Naive thymus-derived CD4-positive, alpha-beta T cell (primary cell): Measurements from ENCODE around the gene UAP1L1. TPM values are rescaled to one million over a fixed set of nuclear protein-coding genes. Genes with fewer than 3 reads are reported as not detected.

ENCODE experiments used
- ATAC-seq: fragments of 150-1000 bp; cut with Tn5 transposase; 2 replicates; pipeline ENCODE4 v1.10.0; 2021; ENCODE audit warnings: mild to moderate bottlenecking, moderate library complexity
- CTCF ChIA-PET: fragments of 350-600 bp; sonication (Branson Sonifier 250); formaldehyde crosslinking; loops from one replicate; lab custom pipeline; 2021; ENCODE audit warnings: antibody characterized with exemption; lab: Charles Lee
- POLR2A ChIA-PET: fragments of 350-600 bp; sonication (Branson Sonifier 250); formaldehyde crosslinking; loops from one replicate; lab custom pipeline; 2021; ENCODE audit warnings: antibody characterized with exemption, inconsistent platforms; lab: Charles Lee
- DNase-seq, 9 donors: peaks; one replicate each; pipeline versions ENCODE4 v3.0.0 to v3.0.0-alpha.2; 2020 to 2022; ENCODE audit warnings: mixed read lengths in 1 of 9
- H3K27ac ChIP-seq: one replicate; pipeline ENCODE4 v1.7.0; 2013; ENCODE audit warnings: mild to moderate bottlenecking, low read depth, low read length, moderate library complexity
- H3K27me3 ChIP-seq, 2 donors: one replicate each; pipeline ENCODE4 v1.7.0; 2013; ENCODE audit warnings: low read length in 2 of 2, mild to moderate bottlenecking in 2 of 2, moderate library complexity in 2 of 2; ENCODE audit not compliant: control insufficient read depth in 2 of 2, insufficient read depth in 2 of 2
- H3K36me3 ChIP-seq, 3 experiments: 1 replicate in 2 of 3; 2 replicates in 1 of 3; pipeline ENCODE4 v1.7.0; 2013; ENCODE audit warnings: low read length in 3 of 3, mild to moderate bottlenecking in 3 of 3, moderate library complexity in 1 of 3; ENCODE audit not compliant: insufficient read depth in 3 of 3, control insufficient read depth in 2 of 3
- H3K4me1 ChIP-seq, 2 donors: one replicate each; pipeline ENCODE4 v1.7.0; 2013; ENCODE audit warnings: low read length in 2 of 2, mild to moderate bottlenecking in 2 of 2, moderate library complexity in 1 of 2; ENCODE audit not compliant: control insufficient read depth in 2 of 2, insufficient read depth in 2 of 2
- H3K4me3 ChIP-seq: 2 replicates; pipeline ENCODE4 v1.7.0; 2013; ENCODE audit warnings: mild to moderate bottlenecking, low read length
- H3K9me3 ChIP-seq, 3 experiments: 1 replicate in 2 of 3; 2 replicates in 1 of 3; pipeline ENCODE4 v1.7.0; 2013; ENCODE audit warnings: low read length in 3 of 3; ENCODE audit not compliant: control insufficient read depth in 2 of 3
- H3K27ac Mint-ChIP-seq, 9 donors: one replicate each; pipeline ENCODE4 v1.8.0; 2020 to 2022; ENCODE audit warnings: mixed read lengths in 9 of 9, mild to moderate bottlenecking in 8 of 9, moderate library complexity in 5 of 9, inconsistent platforms in 2 of 9
- H3K27me3 Mint-ChIP-seq, 5 donors: one replicate each; pipeline ENCODE4 v1.8.0; 2021 to 2022; ENCODE audit warnings: mixed read lengths in 5 of 5, mild to moderate bottlenecking in 1 of 5
- H3K36me3 Mint-ChIP-seq, 5 donors: one replicate each; pipeline ENCODE4 v1.8.0; 2020 to 2022; ENCODE audit warnings: mixed read lengths in 5 of 5, mild to moderate bottlenecking in 3 of 5, inconsistent platforms in 1 of 5
- H3K4me1 Mint-ChIP-seq, 7 donors: one replicate each; pipeline ENCODE4 v1.8.0; 2020 to 2022; ENCODE audit warnings: mixed read lengths in 7 of 7, mild to moderate bottlenecking in 3 of 7, inconsistent platforms in 1 of 7
- H3K4me3 Mint-ChIP-seq, 10 donors: one replicate each; pipeline ENCODE4 v1.8.0; 2020 to 2022; ENCODE audit warnings: mild to moderate bottlenecking in 10 of 10, mixed read lengths in 10 of 10, moderate library complexity in 6 of 10, inconsistent platforms in 2 of 10
- H3K9me3 Mint-ChIP-seq, 11 donors: one replicate each; pipeline ENCODE4 v1.8.0; 2020 to 2022; ENCODE audit warnings: mixed read lengths in 11 of 11, mild to moderate bottlenecking in 4 of 11, inconsistent platforms in 1 of 11, moderate library complexity in 1 of 11
- intact Hi-C, 2 donors: fragments of 100-400 bp; cut with micrococcal nuclease; formaldehyde crosslinking; loops; one replicate each; pipeline ENCODE4 v1.15.1; 2023
- polyA plus RNA-seq, 2 donors: library from polyadenylated mRNA; unstranded; fragments of 300-500 nt; fragmentation: Illumina TruSeq; gene quantifications; one replicate each; pipeline ENCODE4 v1.2.3, GENCODE V29; 2021
- total RNA-seq, 6 experiments: library from RNA in 5 of 6; stranded (reverse) in 5 of 6; gene quantifications; 1 replicate in 5 of 6; 2 replicates in 1 of 6; pipeline ENCODE4 v1.2.3 and lab custom pipeline; 2021 to 2026

The UAP1L1 gene
- total and polyA plus RNA-seq, 7 experiments from 2014 or later: 0.71 to 27.6 (median 14.9) TPM

- ATAC-seq (no peak), DNase-seq (no peak)
- H3K4me3 ChIP-seq: no peak overlapping the region
- intact Hi-C loops: no loop called here
- peaks cover 20 to 21% of the 10 kb centered on the region in 2 donors for H3K4me1 ChIP-seq
- peaks cover 0 to 7% (median 2%) of the 10 kb centered on the region in 5 donors for H3K36me3 Mint-ChIP-seq
- peaks cover 0 to 26% (median 0%) of the 10 kb centered on the region in 3 experiments for H3K36me3 ChIP-seq
- no peaks in the 10 kb centered on the region for H3K27me3 ChIP-seq
- no peak overlapping the region for H3K27ac Mint-ChIP-seq
- H3K9me3 ChIP-seq: no peaks in the 10 kb centered on the region
- no peaks in the 10 kb centered on the region for H3K27me3 Mint-ChIP-seq
- ChIA-PET POLR2A (interaction anchor here (0.6 to 0.7 kb wide), 2 partner anchors 670 to 675 kb away, joined by 3 read pairs; no protein-coding TSS in a partner anchor), CTCF (no interaction called here)
- no peaks in the 10 kb centered on the region for H3K9me3 Mint-ChIP-seq
- H3K4me1 Mint-ChIP-seq: peaks cover 14 to 27% (median 19%) of the 10 kb centered on the region in 7 donors
- no peak overlapping the region for H3K4me3 Mint-ChIP-seq
- H3K27ac ChIP-seq: no peak overlapping the region
Observed at GRCh38 chr9:137083394-137084004, 6.2 kb downstream of the UAP1L1 start.

- ChIA-PET POLR2A (interaction anchor here (0.6 to 4.5 kb wide), 4 partner anchors 11 to 676 kb away, joined by 3 to 70 read pairs (median 4); partner anchors contain the start of gene SAPCD2), CTCF (interaction anchor here (2.2 kb wide), 1 partner anchor 55 kb away, joined by 6 read pairs; no protein-coding TSS in a partner anchor)
- no peaks in the 10 kb centered on the region for H3K27me3 Mint-ChIP-seq
- peaks cover 18% of the 10 kb centered on the region in 2 donors for H3K4me1 ChIP-seq
- no peak overlapping the region for H3K27ac ChIP-seq
- peaks cover 0 to 2% (median 0%) of the 10 kb centered on the region in 11 donors for H3K9me3 Mint-ChIP-seq
- DNase-seq: no peak
- H3K36me3 ChIP-seq: peaks cover 0 to 36% (median 0%) of the 10 kb centered on the region in 3 experiments
- peaks cover 0 to 15% (median 5%) of the 10 kb centered on the region in 5 donors for H3K36me3 Mint-ChIP-seq
- no peak overlapping the region for H3K4me3 ChIP-seq
- H3K27me3 ChIP-seq: no peaks in the 10 kb centered on the region
- H3K27ac Mint-ChIP-seq: no peak overlapping the region
- H3K4me3 Mint-ChIP-seq: peak overlapping the region in 1 of 10 donors; percentile 34
- H3K4me1 Mint-ChIP-seq: peaks cover 21 to 35% (median 28%) of the 10 kb centered on the region in 7 donors
- no peak for ATAC-seq
- intact Hi-C loops: no loop called here
- no peaks in the 10 kb centered on the region for H3K9me3 ChIP-seq
Observed at GRCh38 chr9:137084526-137084925, 7.2 kb downstream of the UAP1L1 start.

- no peaks in the 10 kb centered on the region for H3K9me3 ChIP-seq
- H3K4me3 ChIP-seq: peak overlapping the region; percentile 73
- H3K36me3 Mint-ChIP-seq: peaks cover 0 to 15% (median 5%) of the 10 kb centered on the region in 5 donors
- peaks cover 25 to 31% (median 30%) of the 10 kb centered on the region in 7 donors for H3K4me1 Mint-ChIP-seq
- peaks cover 18% of the 10 kb centered on the region in 2 donors for H3K4me1 ChIP-seq
- peak overlapping the region; percentile 89 for H3K27ac ChIP-seq
- no peaks in the 10 kb centered on the region for H3K27me3 ChIP-seq
- H3K27me3 Mint-ChIP-seq: no peaks in the 10 kb centered on the region
- DNase-seq (peak in 3 of 9 donors; percentile 16 to 57 (median 25)), ATAC-seq (peak; percentile 0)
- intact Hi-C loops: loop anchor here (1.0 to 5.0 kb wide), 18 partner anchors 9 to 674 kb away; partner anchors contain the start of genes SAPCD2 (in 2 of the 2), TPRN (in 2 of the 2), TUBB4B (in 2 of the 2) and UAP1L1 (in 2 of the 2)
- H3K27ac Mint-ChIP-seq: peak overlapping the region; percentile 92 to 98 (median 94)
- H3K9me3 Mint-ChIP-seq: peaks cover 0 to 2% (median 0%) of the 10 kb centered on the region in 11 donors
- peaks cover 0 to 37% (median 0%) of the 10 kb centered on the region in 3 experiments for H3K36me3 ChIP-seq
- H3K4me3 Mint-ChIP-seq: peak overlapping the region; percentile 78 to 96 (median 89)
- ChIA-PET CTCF (interaction anchor here (1.2 to 2.2 kb wide), 7 partner anchors 10 to 151 kb away, joined by 4 to 10 read pairs (median 5); partner anchors contain the start of gene SAPCD2), POLR2A (interaction anchor here (0.6 to 4.5 kb wide), 23 partner anchors 9 to 676 kb away, joined by 3 to 70 read pairs (median 4); partner anchors contain the start of genes CYSRT1, DPP7, ENTR1 and NPDC1)
Observed at GRCh38 chr9:137085920-137086530, 8.7 kb downstream of the UAP1L1 start.

GRCh38 chr9:137086531-137087408, 9.5 kb downstream of the UAP1L1 start, which contains the start of gene MAN1B1:
Gene MAN1B1, plus strand, starts transcription at chr9:137086985. Its CDS starts 15 bp downstream, at chr9:137087000.
- Histone ChIP-seq H3K4me1 (peaks cover 18% of the 10 kb centered on the region in 2 donors), H3K36me3 (peaks cover 0 to 37% (median 0%) of the 10 kb centered on the region in 3 experiments), H3K27me3 (no peaks in the 10 kb centered on the region), H3K9me3 (no peaks in the 10 kb centered on the region), H3K27ac (peak within 1 kb of the TSS; percentile 92), H3K4me3 (peak within 1 kb of the TSS; percentile 73)
- DNase-seq (peak; percentile 96 to 100 (median 99)), ATAC-seq (peak; percentile 92)
- Mint-ChIP-seq H3K9me3 (peaks cover 0 to 2% (median 0%) of the 10 kb centered on the region in 11 donors), H3K27ac (peak within 1 kb of the TSS; percentile 92 to 98 (median 95)), H3K27me3 (no peaks in the 10 kb centered on the region), H3K4me3 (peak within 1 kb of the TSS; percentile 88 to 96 (median 92)), H3K36me3 (peaks cover 0 to 15% (median 5%) of the 10 kb centered on the region in 5 donors), H3K4me1 (peaks cover 25 to 34% (median 30%) of the 10 kb centered on the region in 7 donors)
- ChIA-PET CTCF (interaction anchor here (1.1 to 1.5 kb wide), 7 partner anchors 9 to 150 kb away, joined by 3 to 10 read pairs (median 5); partner anchors contain the start of gene RNF224), POLR2A (interaction anchor here (0.6 to 4.5 kb wide), 27 partner anchors 10 to 677 kb away, joined by 3 to 70 read pairs (median 4); partner anchors contain the start of genes CYSRT1, DPP7, ENTR1 and NPDC1)
- intact Hi-C loops: loop anchor here (1.0 to 5.0 kb wide), 18 partner anchors 9 to 674 kb away; partner anchors contain the start of genes SAPCD2 (in 2 of the 2), TPRN (in 2 of the 2), TUBB4B (in 2 of the 2) and UAP1L1 (in 2 of the 2)

- DNase-seq: no peak
- peaks cover 0 to 34% (median 0%) of the 10 kb centered on the region in 3 experiments for H3K36me3 ChIP-seq
Observed at GRCh38 chr9:137087409-137087925, 10.2 kb downstream of the UAP1L1 start.

More at GRCh38 chr9:137087409-137087925, 10.2 kb downstream of the UAP1L1 start:
- ATAC-seq: no peak
- peak overlapping the region; percentile 63 for H3K4me3 ChIP-seq
- H3K4me1 Mint-ChIP-seq: peaks cover 25 to 36% (median 31%) of the 10 kb centered on the region in 7 donors
- ChIA-PET CTCF (interaction anchor here (1.1 to 1.5 kb wide), 5 partner anchors 8 to 149 kb away, joined by 3 to 10 read pairs (median 5); partner anchors contain the start of gene RNF224), POLR2A (interaction anchor here (0.6 to 4.5 kb wide), 18 partner anchors 9 to 297 kb away, joined by 3 to 70 read pairs (median 6); partner anchors contain the start of genes CYSRT1, DPP7, NPDC1 and PAXX)
- intact Hi-C loops: loop anchor here (1.0 to 5.0 kb wide), 6 partner anchors 8 to 675 kb away; partner anchors contain the start of genes ENTR1 (in 1 of the 2), PHPT1 (in 1 of the 2), PMPCA (in 1 of the 2) and SEC16A (in 1 of the 2)
- H3K4me3 Mint-ChIP-seq: peak overlapping the region; percentile 84 to 94 (median 89)
- H3K36me3 Mint-ChIP-seq: peaks cover 1 to 13% (median 5%) of the 10 kb centered on the region in 5 donors
- peaks cover 18% of the 10 kb centered on the region in 2 donors for H3K4me1 ChIP-seq
- no peaks in the 10 kb centered on the region for H3K9me3 ChIP-seq
- H3K27ac Mint-ChIP-seq: peak overlapping the region; percentile 72 to 95 (median 93)
- H3K27me3 ChIP-seq: no peaks in the 10 kb centered on the region
- H3K9me3 Mint-ChIP-seq: peaks cover 0 to 2% (median 0%) of the 10 kb centered on the region in 11 donors
- H3K27ac ChIP-seq: peak overlapping the region; percentile 92
- no peaks in the 10 kb centered on the region for H3K27me3 Mint-ChIP-seq
